Heart left ventricle (tissue), 16 donors: ENCODE measurements around the gene EZH1. TPM values are rescaled to one million over a fixed set of nuclear protein-coding genes. Genes with fewer than 3 reads are reported as not detected.

Experiments
- ATAC-seq, 4 donors: fragments of 200-7000 bp; cut with Tn5 transposase; one replicate each; pipeline ENCODE4 v1.9.1; 2020 to 2022; ENCODE audit warnings: moderate library complexity in 4 of 4, mild to moderate bottlenecking in 3 of 4, moderate number of reproducible peaks in 1 of 4
- DNase-seq, 5 donors: peaks; one replicate each; pipeline ENCODE4 v3.0.0-alpha.2; 2020
- H3K27ac ChIP-seq, 12 donors: fragments of 200-600 bp; sonication (generic) in 4 of 12; one replicate each; pipeline versions ENCODE4 v1.5.0 to v1.8.0; 2016 to 2022; ENCODE audit warnings: mild to moderate bottlenecking in 2 of 12
- H3K27me3 ChIP-seq, 9 donors: fragments of 200-600 bp; sonication (generic) in 2 of 9; one replicate each; pipeline versions ENCODE4 v1.5.1 to v1.8.0; 2016 to 2022; ENCODE audit warnings: mild to moderate bottlenecking in 3 of 9
- H3K36me3 ChIP-seq, 9 donors: fragments of 200-600 bp; sonication (generic) in 2 of 9; one replicate each; pipeline versions ENCODE4 v1.5.0 to v1.8.0; 2018 to 2022; ENCODE audit warnings: mild to moderate bottlenecking in 2 of 9
- H3K4me1 ChIP-seq, 12 donors: fragments of 200-600 bp; sonication (generic) in 4 of 12; one replicate each; pipeline versions ENCODE4 v1.5.0 to v1.8.0; 2016 to 2022; ENCODE audit warnings: mild to moderate bottlenecking in 3 of 12
- H3K4me3 ChIP-seq, 12 donors: fragments of 200-600 bp; sonication (generic) in 4 of 12; one replicate each; pipeline versions ENCODE4 v1.5.0 to v1.8.0; 2017 to 2022; ENCODE audit warnings: mild to moderate bottlenecking in 9 of 12, moderate library complexity in 4 of 12
- H3K9me3 ChIP-seq, 12 donors: fragments of 200-600 bp; sonication (generic) in 4 of 12; one replicate each; pipeline versions ENCODE4 v1.5.0 to v1.8.0; 2016 to 2022; ENCODE audit warnings: mild to moderate bottlenecking in 1 of 12
- CTCF ChIP-seq, 12 donors: fragments of 200-600 bp; sonication (generic) in 4 of 12; IDR thresholded peaks; one replicate each; pipeline versions ENCODE4 v1.5.0 to v1.8.0; 2018 to 2022; ENCODE audit warnings: antibody characterized with exemption in 12 of 12, mild to moderate bottlenecking in 5 of 12
- POLR2A ChIP-seq, 2 donors: fragments of 450-650 bp; IDR thresholded peaks; one replicate each; pipeline ENCODE4 v1.6.1; 2017; ENCODE audit warnings: antibody characterized with exemption in 2 of 2, mild to moderate bottlenecking in 2 of 2, moderate library complexity in 2 of 2
- WGBS, 4 donors: extraction: QIAGEN DNeasy Blood & Tissue Kit in 2 of 4; methylation state at CpG; one replicate each; pipeline versions ENCODE4 v1.1.5 to v1.1.7; 2013 to 2018; 5-methylcytosine and 5-hydroxymethylcytosine counted together
- intact Hi-C, 10 donors: fragments of 100-400 bp; cut with DNase I; formaldehyde crosslinking; loops; one replicate each; pipeline versions ENCODE4 v1.11.1 to v1.14.2; 2022
- polyA plus RNA-seq, 2 donors: library from polyadenylated mRNA; stranded (reverse); fragments of 200-250 nt; gene quantifications; one replicate each; pipeline ENCODE4 v1.2.3, GENCODE V29; 2013
- total RNA-seq, 9 donors: library from RNA; depleted of rRNA in 2 of 9; stranded (reverse); fragments of >200 nt in 2 of 9; fragmentation: NEBNext Ultra II Directional in 3 of 9; extraction: Animal tissue kit (Norgen Biotek cat#: 25700) in 3 of 9; gene quantifications; one replicate each; pipeline versions ENCODE4 v1.1.0 to v1.2.4, GENCODE V29; 2016 to 2023
- donor health status: ischemic (EF 13 %, LVEDD 7.1; RV severe dilation, severe dysfunction).
- donor health status: healthy with polysubstance abuse.
- donor health status: DM: no; HTN: yes; CAD: no.
- donor health status: DM: no; HTN: no; CAD: no.
- donor health status: ischemic (EF 25% LVEDD 6.9; RV normal size, moderate dysfunction).
- donor health status: ischemic (EF 25% LVEDD 5.7; RV mildly dilated, moderate dysfunction).
- donor health status: healthy.
- donor health status: DM: yes; HTN: yes; CAD: no.
- donor health status: ischemic (EF 35%, LVEDD 5.7; RV mildly dilated, moderate dysfunction).
- donor health status: nonischemic (EF 11% LVEDD 7.7; RV severe dilation, severe dysfunction).
- donor health status: DM: yes; HTN: yes; CAD: no.
- donor health status: PGD.
- donor health status: ischemic (EF 29% LVEDD 5.4; RV normal size, mild dysfunction).
- donor health status: nonischemic (EF 23%, LVEDD 6.1; RV moderate dilation, normal function).

Gene EZH1
- total and polyA plus RNA-seq, 11 donors, result 18.8 to 50.2 (median 40.7) TPM

- Histone ChIP-seq H3K36me3 (peaks cover 0 to 24% (median 5%) of the 10 kb centered on the region in 9 donors), H3K9me3 (no peaks in the 10 kb centered on the region), H3K4me1 (peaks cover 2 to 68% (median 61%) of the 10 kb centered on the region in 12 donors), H3K27me3 (peaks cover 0 to 14% (median 0%) of the 10 kb centered on the region in 9 donors), H3K27ac (peak within 1 kb of the TSS in 11 of 12 donors; percentile 22 to 75 (median 65)), H3K4me3 (peak within 1 kb of the TSS in 11 of 12 donors; percentile 13 to 70 (median 50))
- ATAC-seq, result peak in 1 of 4 donors; percentile 1
- intact Hi-C loops, result loop anchor here in 3 of 10 donors (5.0 to 10.0 kb wide), 2 partner anchors 75 to 97 kb away; partner anchors contain the start of genes RETREG3 (in 3 of the 3) and TUBG1 (in 3 of the 3)
- TF ChIP-seq POLR2A (IDR thresholded peaks at IDR 0.05), result no peak
- TF ChIP-seq CTCF (IDR thresholded peaks at IDR 0.05), result no peak
- WGBS, 4 donors, result 13 to 15% (median 14%) methylated on average over 22 of the region's 22 CpGs
- peak; percentile 64 to 77 (median 69) for DNase-seq
Measured at GRCh38 chr17:42681976-42682721, 62.7 kb downstream of the EZH1 start, which contains the start of gene CNTNAP1. TSS of gene CNTNAP1 (plus strand) at chr17:42682531. CDS start at chr17:42682830, 299 bp downstream.

GRCh38 chr17:42680331-42680808 is 64.5 kb downstream of the EZH1 start:
- WGBS, 4 donors, result 39 to 49% (median 46%) methylated on average over 17 to 20 of the region's 20 CpGs
- DNase-seq, result peak in 4 of 5 donors; percentile 42 to 72 (median 52)
- Histone ChIP-seq H3K27ac (peak overlapping the region; percentile 76 to 99 (median 96)), H3K9me3 (no peaks in the 10 kb centered on the region), H3K27me3 (peaks cover 0 to 22% (median 0%) of the 10 kb centered on the region in 9 donors), H3K4me1 (peaks cover 2 to 78% (median 61%) of the 10 kb centered on the region in 12 donors), H3K36me3 (peaks cover 0 to 8% (median 4%) of the 10 kb centered on the region in 9 donors), H3K4me3 (peak overlapping the region in 11 of 12 donors; percentile 35 to 97 (median 88))
- intact Hi-C loops, result loop anchor here in 3 of 10 donors (5.0 to 10.0 kb wide), 2 partner anchors 73 to 96 kb away; partner anchors contain the start of genes RETREG3 (in 3 of the 3) and TUBG1 (in 3 of the 3)
- ATAC-seq, result no peak
- TF ChIP-seq POLR2A (IDR thresholded peaks at IDR 0.05), result no peak
- TF ChIP-seq CTCF (IDR thresholded peaks at IDR 0.05), result no peak

DNA sequence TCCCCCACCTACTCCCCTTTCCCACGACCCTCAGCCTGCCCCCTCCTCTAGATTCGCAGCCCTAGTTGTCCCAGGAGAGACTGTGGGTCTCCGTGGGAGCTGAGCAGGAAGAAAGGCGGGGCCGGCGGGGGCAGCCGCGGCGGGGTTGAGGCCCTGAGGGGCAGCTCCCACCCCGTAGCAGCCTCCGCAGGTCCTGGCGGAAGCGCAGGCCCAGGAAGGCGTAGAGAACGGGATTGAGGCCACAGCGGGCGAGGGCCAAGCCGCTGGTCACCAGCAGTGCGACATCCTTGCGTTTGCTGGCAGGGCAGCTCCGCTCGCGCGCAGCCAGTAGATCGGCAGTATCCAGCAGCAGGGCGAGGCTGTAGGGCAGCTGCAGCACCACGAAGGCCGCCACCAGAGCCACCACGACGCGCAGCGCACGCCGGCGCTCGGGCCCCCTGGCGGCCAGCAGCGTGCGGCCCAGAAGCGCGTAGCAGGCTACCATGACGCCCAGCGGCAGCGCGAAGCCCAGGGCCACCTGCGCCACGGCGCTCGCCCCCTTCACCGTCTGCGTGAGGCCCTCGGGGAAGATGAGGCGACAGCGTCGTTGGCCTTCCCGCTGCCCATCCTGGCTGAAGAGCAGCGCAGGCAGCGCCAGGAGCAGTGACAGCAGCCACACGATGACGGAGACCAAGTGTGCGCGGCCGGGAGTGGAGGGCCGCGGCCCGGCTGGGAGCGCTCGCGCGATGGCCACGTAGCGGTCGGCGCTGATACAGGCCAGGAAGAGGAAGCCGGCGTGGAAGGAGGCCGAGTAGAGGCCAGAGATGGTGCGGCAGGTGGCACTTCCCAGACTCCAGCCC is 65.1 kb downstream of the EZH1 start:
- peaks cover 0 to 2% (median 0%) of the 10 kb centered on the region in 9 donors for H3K36me3 ChIP-seq
- peak; percentile 5 to 50 (median 40) for ATAC-seq
- DNase-seq, result peak; percentile 79 to 92 (median 85)
- intact Hi-C loops, result loop anchor here (1.0 to 10.0 kb wide), 8 partner anchors 61 to 102 kb away; partner anchors contain the start of genes RETREG3 (in 5 of the 10), TUBG1 (in 5 of the 10) and PSMC3IP (in 2 of the 10)
- peak overlapping the region; percentile 76 to 99 (median 96) for H3K27ac ChIP-seq
- no peaks in the 10 kb centered on the region for H3K9me3 ChIP-seq
- peaks cover 2 to 85% (median 66%) of the 10 kb centered on the region in 12 donors for H3K4me1 ChIP-seq
- peak overlapping the region; percentile 19 to 97 (median 85) for H3K4me3 ChIP-seq
- TF ChIP-seq POLR2A (IDR thresholded peaks at IDR 0.05) (peak in 1 of 2 donors; percentile 43), CTCF (IDR thresholded peaks at IDR 0.05) (peak; percentile 82 to 98 (median 92))
- 1 to 4% (median 3%) methylated on average over 16 to 78 of the region's 78 CpGs for WGBS, 4 donors
- H3K27me3 ChIP-seq, result peaks cover 0 to 25% (median 0%) of the 10 kb centered on the region in 9 donors
